SK-N-SH (cell line): ENCODE results near the gene MRPS27. TPM values are rescaled to one million over a fixed set of nuclear protein-coding genes. Genes with fewer than 3 reads are reported as not detected.

Experiments
- CTCF ChIA-PET: fragments of 300-600, 350-600 bp; formaldehyde crosslinking; extraction: SDS; loops from one replicate; lab custom pipeline; 2021; lab: Yijun Ruan, JAX
- POLR2A ChIA-PET: fragments of 350-600 bp; sonication (Branson Sonifier 250); formaldehyde crosslinking; extraction: SDS; loops from one replicate; lab custom pipeline; 2020; ENCODE audit warnings: antibody characterized with exemption, inconsistent platforms; lab: Yijun Ruan, JAX
- DNase-seq: peaks from one replicate; pipeline ENCODE4 v3.0.0; 2012
- H2AFZ ChIP-seq: fragments of 200-600 bp; sonication (generic); 2 replicates; pipeline ENCODE4 v1.8.1; 2016; ENCODE audit warnings: antibody characterized with exemption, mild to moderate bottlenecking, low read depth
- H3F3A ChIP-seq: fragments of 200-600 bp; sonication (generic); replicated peaks from 2 replicates; pipeline ENCODE3; 2016; ENCODE audit warnings: antibody characterized with exemption, mild to moderate bottlenecking; ENCODE audit not compliant: insufficient read depth
- H3K27ac ChIP-seq, 2 experiments: fragments of 200-500 bp in 1 of 2; fragments of 200-600 bp in 1 of 2; sonication (Bioruptor generic) in 1 of 2; sonication (generic), shearing (Covaris generic) in 1 of 2; 2 replicates each; pipeline versions ENCODE4 v1.5.1 to v1.6.1; 2014 to 2016; ENCODE audit warnings: low read depth in 2 of 2, inconsistent platforms in 1 of 2, low read length in 1 of 2, mild to moderate bottlenecking in 1 of 2, mixed read lengths in 1 of 2
- H3K27me3 ChIP-seq: fragments of 200-600 bp; sonication (generic), shearing (Covaris generic); 2 replicates; pipeline ENCODE4 v1.6.1; 2016; ENCODE audit warnings: mixed run types; ENCODE audit not compliant: insufficient read depth
- H3K36me3 ChIP-seq, 2 experiments: fragments of 200-500 bp in 1 of 2; fragments of 200-600 bp in 1 of 2; sonication (Bioruptor generic) in 1 of 2; sonication (generic) in 1 of 2; replicated peaks in 1 of 2; 2 replicates each; pipeline versions ENCODE3 to v1.5.1; 2014 to 2016; ENCODE audit warnings: low read length in 1 of 2, mild to moderate bottlenecking in 1 of 2; ENCODE audit not compliant: insufficient read depth in 2 of 2, control insufficient read depth in 1 of 2
- H3K4me1 ChIP-seq, 2 experiments: fragments of 200-500 bp in 1 of 2; fragments of 200-600 bp in 1 of 2; sonication (Bioruptor generic) in 1 of 2; sonication (generic), shearing (Covaris generic) in 1 of 2; 2 replicates each; pipeline versions ENCODE4 v1.5.1 to v1.6.1; 2014 to 2016; ENCODE audit warnings: low read depth in 1 of 2, low read length in 1 of 2, mixed run types in 1 of 2; ENCODE audit not compliant: insufficient read depth in 2 of 2, control insufficient read depth in 1 of 2
- H3K4me2 ChIP-seq: fragments of 200-600 bp; sonication (generic), shearing (Covaris generic); 2 replicates; pipeline ENCODE4 v1.6.1; 2017; ENCODE audit warnings: mixed run types
- H3K4me3 ChIP-seq, 2 experiments: fragments of 200-500 bp in 1 of 2; fragments of 200-600 bp in 1 of 2; sonication (Bioruptor generic) in 1 of 2; sonication (generic), shearing (Covaris generic) in 1 of 2; 2 replicates each; pipeline versions ENCODE4 v1.5.1 to v1.8.1; 2014 to 2016; ENCODE audit warnings: low read depth in 2 of 2, inconsistent platforms in 1 of 2, low read length in 1 of 2, mild to moderate bottlenecking in 1 of 2, mixed read lengths in 1 of 2, moderate library complexity in 1 of 2
- H3K79me2 ChIP-seq: fragments of 200-600 bp; sonication (generic); 2 replicates; pipeline ENCODE4 v1.8.1; 2017; ENCODE audit warnings: mild to moderate bottlenecking; ENCODE audit not compliant: insufficient read depth
- H3K9ac ChIP-seq: fragments of 200-600 bp; sonication (generic); 2 replicates; pipeline ENCODE4 v1.6.1; 2017; ENCODE audit warnings: mixed run types
- H3K9me2 ChIP-seq: fragments of 200-600 bp; sonication (generic); 2 replicates; pipeline ENCODE4 v1.6.1; 2017; ENCODE audit warnings: mixed run types
- H3K9me3 ChIP-seq: fragments of 200-600 bp; sonication (generic); 2 replicates; pipeline ENCODE4 v1.6.1; 2017; ENCODE audit warnings: mixed run types, mild to moderate bottlenecking, moderate library complexity
- H4K20me1 ChIP-seq: fragments of 200-600 bp; sonication (generic); 2 replicates; pipeline ENCODE4 v1.6.1; 2017; ENCODE audit warnings: mild to moderate bottlenecking, mixed run types; ENCODE audit not compliant: insufficient read depth
- ELF1 ChIP-seq: IDR thresholded peaks from 2 replicates; pipeline ENCODE4 v1.4.0; 2012
- EP300 ChIP-seq, 2 experiments: IDR thresholded peaks; 2 replicates each; pipeline versions ENCODE4 v1.4.0 to v1.6.1; 2012; ENCODE audit warnings: borderline replicate concordance in 1 of 2, low read depth in 1 of 2, low read length in 1 of 2
- EZH2phosphoT487 ChIP-seq: fragments of 200-600 bp; sonication (generic); IDR thresholded peaks from 2 replicates; pipeline ENCODE4 v1.6.1; 2017; ENCODE audit warnings: low read depth, mixed run types, mild to moderate bottlenecking, antibody characterized with exemption, moderate library complexity, borderline replicate concordance
- FOSL2 ChIP-seq: IDR thresholded peaks from 2 replicates; pipeline ENCODE4 v1.4.0; 2012; ENCODE audit warnings: low read depth, mild to moderate bottlenecking, moderate library complexity, borderline replicate concordance
- FOXJ3 ChIP-seq: sonication (generic); formaldehyde crosslinking; IDR thresholded peaks from 2 replicates; pipeline ENCODE4 v1.5.1; 2020; ENCODE audit warnings: mild to moderate bottlenecking, missing genetic modification reagents
- GATA2 ChIP-seq: sonication (generic); formaldehyde crosslinking; IDR thresholded peaks from 2 replicates; pipeline ENCODE4 v1.5.0; 2020; ENCODE audit warnings: mild to moderate bottlenecking, missing genetic modification reagents
- IRF3 ChIP-seq: fragments of 150-350 bp; IDR thresholded peaks from 2 replicates; pipeline ENCODE4 v1.6.1; 2016; ENCODE audit warnings: mild to moderate bottlenecking, low read depth, low read length
- JUND ChIP-seq: IDR thresholded peaks from 2 replicates; pipeline ENCODE4 v1.4.0; 2012
- PBX3 ChIP-seq: IDR thresholded peaks from 2 replicates; pipeline ENCODE4; 2012
- RFX5 ChIP-seq: IDR thresholded peaks from 2 replicates; pipeline ENCODE4 v1.6.1; 2012; ENCODE audit warnings: mild to moderate bottlenecking, improper control_type of control experiment, low read length
- SIN3A ChIP-seq: IDR thresholded peaks from 2 replicates; pipeline ENCODE4 v1.6.1; 2012; ENCODE audit warnings: low read depth, mild to moderate bottlenecking, low read length, moderate library complexity, borderline replicate concordance
- SMC3 ChIP-seq: IDR thresholded peaks from 2 replicates; pipeline ENCODE4 v1.6.1; 2012; ENCODE audit warnings: low read depth, low read length, improper control_type of control experiment
- TCF12 ChIP-seq: IDR thresholded peaks from 2 replicates; pipeline ENCODE4 v1.4.0; 2012
- USF1 ChIP-seq: IDR thresholded peaks from 2 replicates; pipeline ENCODE4 v1.4.0; 2012; ENCODE audit warnings: low read depth, borderline replicate concordance
- USF2 ChIP-seq: fragments of 150-350 bp; IDR thresholded peaks from 2 replicates; pipeline ENCODE4 v1.6.1; 2017; ENCODE audit warnings: antibody characterized with exemption, low read length, low read depth, borderline replicate concordance
- YY1 ChIP-seq: IDR thresholded peaks from 2 replicates; pipeline ENCODE4 v1.4.0; 2012; ENCODE audit warnings: low read depth, mild to moderate bottlenecking
- ZBTB33 ChIP-seq: IDR thresholded peaks from 2 replicates; pipeline ENCODE4 v1.4.0; 2012; ENCODE audit warnings: low read depth, borderline replicate concordance
- polyA plus RNA-seq, 3 experiments: library from polyadenylated mRNA; depleted of rRNA; stranded (reverse); fragments of >200 nt; gene quantifications; 2 replicates each; pipeline ENCODE4 v1.2.3, GENCODE V29; 2012

The MRPS27 gene
- polyA plus RNA-seq, 1 of the 3 experiments (the other 2 are of a cell fraction): 37.5 TPM

- no peaks in the 10 kb centered on the region for H3K9me3 ChIP-seq
- H3K4me1 ChIP-seq: peaks cover 0 to 22% of the 10 kb centered on the region in 2 experiments; a peak in 2 of 4 replicates
- no peak for DNase-seq
- H3K27me3 ChIP-seq: no peaks in the 10 kb centered on the region
- TF ChIP-seq RFX5 (no peak), EP300 (IDR thresholded peaks at IDR 0.05; ENCODE audit: borderline replicate concordance in 1 of 2, low read depth in 1 of 2, low read length in 1 of 2) (peak in 1 of 2 experiments; percentile 52; a peak in 1 of 4 replicates), FOSL2 (peak; percentile 65; the same call in 1 of the 2 replicates), IRF3 (no peak), PBX3 (peak; percentile 24; the same call in 1 of the 2 replicates), EZH2phosphoT487 (no peak), JUND (peak; percentile 65), GATA2 (CRISPR knock-in tag) (no peak), USF2 (no peak), TCF12 (peak; percentile 66), ZBTB33 (no peak), YY1 (no peak), SIN3A (no peak), SMC3 (no peak), ELF1 (no peak), FOXJ3 (no peak), USF1 (no peak)
- peaks cover 2% of the 10 kb centered on the region; the same call in 1 of the 2 replicates for H3K79me2 ChIP-seq
- H3F3A ChIP-seq: peaks cover 22% of the 10 kb centered on the region
- CTCF ChIA-PET: interaction anchor here (0.8 to 1.1 kb wide), 3 partner anchors 12 to 101 kb away, joined by 3 read pairs; no protein-coding TSS in a partner anchor
- POLR2A ChIA-PET: no interaction called here
- peak overlapping the region; percentile 9; the same call in 1 of the 2 replicates for H3K9ac ChIP-seq
- no peaks in the 10 kb centered on the region for H3K9me2 ChIP-seq
- H2AFZ ChIP-seq: no peak overlapping the region
- no peaks in the 10 kb centered on the region for H4K20me1 ChIP-seq
- peaks cover 21 to 41% of the 10 kb centered on the region in 2 experiments for H3K36me3 ChIP-seq
- peak overlapping the region; percentile 14; the same call in 1 of the 2 replicates for H3K4me2 ChIP-seq
- no peak overlapping the region for H3K4me3 ChIP-seq
- peak overlapping the region in 1 of 2 experiments; percentile 67; a peak in 3 of 4 replicates for H3K27ac ChIP-seq
Observed at GRCh38 chr5:72234265-72234700, 85.8 kb downstream of the MRPS27 start.
